HepG2 (cell line): ENCODE measurements around the gene ABCG1. TPM values are rescaled to one million over a fixed set of nuclear protein-coding genes. Genes with fewer than 3 reads are reported as not detected.

Source experiments
- ATAC-seq: fragments of 200-7000 bp; cut with Tn5 transposase; 3 replicates; pipeline ENCODE4 v1.9.1; 2020; ENCODE audit warnings: mild to moderate bottlenecking, moderate library complexity
- BruUV-seq: library from RNA; stranded (reverse); fragments of 400-500 nt; replicated peaks from 2 replicates; lab custom pipeline; 2021; lab: Mats Ljungman, UMichigan
- CTCF ChIA-PET: fragments of 300-600 bp; formaldehyde crosslinking; extraction: SDS; loops from one replicate; lab custom pipeline; 2021; ENCODE audit warnings: low total read pairs, inconsistent platforms, low intra/inter-chr PET ratio; lab: Yijun Ruan, JAX
- POLR2A ChIA-PET: fragments of 350-600 bp; sonication (Branson Sonifier 250); formaldehyde crosslinking; loops from one replicate; lab custom pipeline; 2020; ENCODE audit warnings: antibody characterized with exemption, inconsistent platforms; lab: Yijun Ruan, JAX
- DNase-seq: peaks from one replicate; pipeline ENCODE4 v3.0.0-alpha.2; 2015; ENCODE audit warnings: low spot score
- FAIRE-seq: peaks from 3 replicates; lab custom pipeline; 2011; peaks lifted over from hg19 to GRCh38; lab: Jason Lieb, UNC
- H2AFZ ChIP-seq: one replicate; pipeline ENCODE4 v1.6.1; 2011; ENCODE audit warnings: low read length, inconsistent platforms
- H3K27ac ChIP-seq: fragments of 300-600 bp; 3 replicates; pipeline ENCODE4 v1.8.0; 2011; ENCODE audit warnings: mixed run types, mild to moderate bottlenecking, mixed read lengths, low read length, inconsistent platforms; ENCODE audit not compliant: insufficient read depth; ENCODE audit errors: extremely low read length
- H3K27me3 ChIP-seq, 2 experiments: fragments of 200-600 bp in 1 of 2; 2 replicates in 1 of 2; 3 replicates in 1 of 2; pipeline versions ENCODE4 v1.6.0 to v1.8.0; 2011; ENCODE audit warnings: low read length in 2 of 2, mild to moderate bottlenecking in 2 of 2, moderate library complexity in 2 of 2, inconsistent platforms in 1 of 2; ENCODE audit not compliant: insufficient read depth in 2 of 2, control insufficient read depth in 1 of 2
- H3K36me3 ChIP-seq, 2 experiments: fragments of 200-600 bp in 1 of 2; replicated peaks in 1 of 2; 2 replicates in 1 of 2; 3 replicates in 1 of 2; pipeline versions ENCODE4 v1.5.1 to v1.8.0; 2011; ENCODE audit warnings: low read length in 2 of 2, inconsistent platforms in 1 of 2; ENCODE audit not compliant: insufficient read depth in 2 of 2, control insufficient read depth in 1 of 2
- H3K4me1 ChIP-seq: 2 replicates; pipeline ENCODE4 v1.5.1; 2012; ENCODE audit warnings: low read length, inconsistent platforms; ENCODE audit not compliant: insufficient read depth
- H3K4me2 ChIP-seq: 2 replicates; pipeline ENCODE4 v1.6.0; 2011; ENCODE audit warnings: low read depth, low read length, inconsistent platforms
- H3K4me3 ChIP-seq, 3 experiments: fragments of 200-600 bp in 1 of 3; sonication (generic), shearing (Covaris generic) in 1 of 3; replicated peaks in 1 of 3; 2 replicates each; pipeline ENCODE4 v1.5.1; 2011 to 2016; ENCODE audit warnings: low read length in 3 of 3, inconsistent platforms in 2 of 3, low read depth in 2 of 3, mild to moderate bottlenecking in 2 of 3, control low read depth in 1 of 3, mixed read lengths in 1 of 3; ENCODE audit not compliant: insufficient read depth in 1 of 3
- H3K79me2 ChIP-seq: one replicate; pipeline ENCODE4 v1.6.1; 2011; ENCODE audit warnings: low read length, inconsistent platforms; ENCODE audit not compliant: insufficient read depth
- H3K9ac ChIP-seq: 2 replicates; pipeline ENCODE4 v1.6.0; 2011; ENCODE audit warnings: mild to moderate bottlenecking, low read depth, low read length, inconsistent platforms; ENCODE audit not compliant: insufficient read depth
- H3K9me3 ChIP-seq: 2 replicates; pipeline ENCODE4 v1.5.1; 2012; ENCODE audit warnings: mild to moderate bottlenecking, low read length
- H4K20me1 ChIP-seq: 2 replicates; pipeline ENCODE4 v1.6.0; 2011; ENCODE audit warnings: inconsistent platforms, mild to moderate bottlenecking, low read length, moderate library complexity; ENCODE audit not compliant: insufficient read depth
- DR1 ChIP-seq: sonication (generic); formaldehyde crosslinking; IDR thresholded peaks from 2 replicates; pipeline ENCODE4 v1.8.0; 2021; ENCODE audit warnings: mild to moderate bottlenecking, missing genetic modification reagents, inconsistent platforms
- KLF11 ChIP-seq: IDR thresholded peaks from 2 replicates; pipeline ENCODE4 v1.6.1; 2016; ENCODE audit warnings: missing compliant biosample characterization
- ONECUT2 ChIP-seq: sonication (generic); formaldehyde crosslinking; IDR thresholded peaks from 2 replicates; pipeline ENCODE4 v1.4.0; 2020; ENCODE audit warnings: missing genetic modification reagents
- ZBTB14 ChIP-seq: sonication (generic); formaldehyde crosslinking; IDR thresholded peaks from 2 replicates; pipeline ENCODE4 v1.4.0; 2020; ENCODE audit warnings: missing genetic modification reagents
- ZC3H13 ChIP-seq: sonication (generic); formaldehyde crosslinking; IDR thresholded peaks from 2 replicates; pipeline ENCODE4 v1.8.1; 2023; ENCODE audit warnings: mild to moderate bottlenecking, missing genetic modification reagents, moderate library complexity
- ZHX2 ChIP-seq, 2 experiments: sonication (generic) in 1 of 2; formaldehyde crosslinking in 1 of 2; IDR thresholded peaks; 2 replicates each; pipeline versions ENCODE4 v1.6.1 to v1.9.0; 2014 to 2022; ENCODE audit warnings: antibody characterized with exemption in 1 of 2, borderline replicate concordance in 1 of 2, inconsistent platforms in 1 of 2, low read depth in 1 of 2, missing genetic modification reagents in 1 of 2
- ZNF101 ChIP-seq: sonication (generic); formaldehyde crosslinking; IDR thresholded peaks from 2 replicates; pipeline ENCODE4 v1.4.0; 2020; ENCODE audit warnings: mild to moderate bottlenecking, low read depth, missing genetic modification reagents, borderline replicate concordance
- ZNF235 ChIP-seq: sonication (generic); formaldehyde crosslinking; IDR thresholded peaks from 2 replicates; pipeline ENCODE4 v1.8.1; 2023; ENCODE audit warnings: mild to moderate bottlenecking, missing genetic modification reagents, borderline replicate concordance
- WGBS: methylation state at CpG from one replicate; pipeline ENCODE4 v1.1.6; 2017; ENCODE audit warnings: low lambda C conversion rate; 5-methylcytosine and 5-hydroxymethylcytosine counted together
- in situ Hi-C: cut with HindIII; loops from 2 replicates; pipeline ENCODE4 v1.10.0; 2017; ENCODE audit warnings: low pct_unique_long_range_greater_than_20kb; ENCODE audit not compliant: extremely low pct_ligation_motif_present
- intact Hi-C: fragments of 100-400 bp; cut with micrococcal nuclease; formaldehyde crosslinking; loops from one replicate; pipeline ENCODE4 v1.10.0; 2022; ENCODE audit not compliant: unreplicated experiment
- polyA plus RNA-seq, 8 experiments: library from polyadenylated mRNA; depleted of rRNA in 3 of 8; stranded (reverse) in 7 of 8; unstranded in 1 of 8; fragments of >200 nt; fragmentation: Illumina TruSeq in 4 of 8; extraction: Trizol in 4 of 8; gene quantifications; 2 replicates each; pipeline versions ENCODE4 v1.2.1 to v1.2.3, GENCODE V29; 2011 to 2016; ENCODE audit warnings: low read depth in 4 of 8, missing spikeins in 1 of 8, mixed read lengths in 1 of 8; ENCODE audit not compliant: insufficient read depth in 1 of 8
- total RNA-seq, 5 experiments: library from RNA; depleted of rRNA; stranded (reverse); fragments of >200 nt; fragmentation: Illumina TruSeq; extraction: Trizol; gene quantifications; 2 replicates each; pipeline ENCODE4 v1.2.3, GENCODE V29; 2016; ENCODE audit warnings: low read depth in 1 of 5
- TF ChIP-seq, protein P1 (sequence below): sonication (generic); formaldehyde crosslinking; IDR thresholded peaks from 2 replicates; pipeline ENCODE4 v1.9.0; 2021; ENCODE audit warnings: missing genetic modification reagents, borderline replicate concordance

The ABCG1 gene
- total and polyA plus RNA-seq, 2 of the 13 experiments (the other 11 are each of a cell fraction or from before 2014, with no cell fraction given) = 0.04 TPM; not detected in 1

GRCh38 chr21:42290505-42290904 lies 71.6 kb downstream of the ABCG1 start:
- in situ Hi-C loops (no loop called here), intact Hi-C loops (no loop called here)
- H3K4me3 ChIP-seq = no peak overlapping the region
- TF ChIP-seq ZNF101 (CRISPR knock-in tag) = no peak
- TF ChIP-seq ZC3H13 (CRISPR knock-in tag) = no peak
- TF ChIP-seq ZBTB14 (CRISPR knock-in tag) = no peak
- TF ChIP-seq ONECUT2 (CRISPR knock-in tag) = no peak
- TF ChIP-seq ZNF235 (CRISPR knock-in tag) = no peak
- TF ChIP-seq, protein P1, sequence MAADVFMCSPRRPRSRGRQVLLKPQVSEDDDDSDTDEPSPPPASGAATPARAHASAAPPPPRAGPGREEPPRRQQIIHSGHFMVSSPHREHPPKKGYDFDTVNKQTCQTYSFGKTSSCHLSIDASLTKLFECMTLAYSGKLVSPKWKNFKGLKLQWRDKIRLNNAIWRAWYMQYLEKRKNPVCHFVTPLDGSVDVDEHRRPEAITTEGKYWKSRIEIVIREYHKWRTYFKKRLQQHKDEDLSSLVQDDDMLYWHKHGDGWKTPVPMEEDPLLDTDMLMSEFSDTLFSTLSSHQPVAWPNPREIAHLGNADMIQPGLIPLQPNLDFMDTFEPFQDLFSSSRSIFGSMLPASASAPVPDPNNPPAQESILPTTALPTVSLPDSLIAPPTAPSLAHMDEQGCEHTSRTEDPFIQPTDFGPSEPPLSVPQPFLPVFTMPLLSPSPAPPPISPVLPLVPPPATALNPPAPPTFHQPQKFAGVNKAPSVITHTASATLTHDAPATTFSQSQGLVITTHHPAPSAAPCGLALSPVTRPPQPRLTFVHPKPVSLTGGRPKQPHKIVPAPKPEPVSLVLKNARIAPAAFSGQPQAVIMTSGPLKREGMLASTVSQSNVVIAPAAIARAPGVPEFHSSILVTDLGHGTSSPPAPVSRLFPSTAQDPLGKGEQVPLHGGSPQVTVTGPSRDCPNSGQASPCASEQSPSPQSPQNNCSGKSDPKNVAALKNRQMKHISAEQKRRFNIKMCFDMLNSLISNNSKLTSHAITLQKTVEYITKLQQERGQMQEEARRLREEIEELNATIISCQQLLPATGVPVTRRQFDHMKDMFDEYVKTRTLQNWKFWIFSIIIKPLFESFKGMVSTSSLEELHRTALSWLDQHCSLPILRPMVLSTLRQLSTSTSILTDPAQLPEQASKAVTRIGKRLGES (CRISPR knock-in tag) = no peak
- TF ChIP-seq KLF11 (CRISPR knock-in tag) = no peak
- TF ChIP-seq ZHX2 (IDR thresholded peaks at IDR 0.05; ENCODE audit: low read depth) = no peak
- no peak for TF ChIP-seq ZHX2 (CRISPR knock-in tag; IDR thresholded peaks at IDR 0.05; ENCODE audit: borderline replicate concordance)
- TF ChIP-seq DR1 (CRISPR knock-in tag) = no peak
- H3K27ac ChIP-seq = no peak overlapping the region
- ChIA-PET POLR2A (no interaction called here), CTCF (no interaction called here)
- DNase-seq (no peak), FAIRE-seq (no peak), ATAC-seq (no peak)
- H4K20me1 ChIP-seq = no peaks in the 10 kb centered on the region; the same call in 1 of the 2 replicates
- WGBS = 10% methylated on average over 3 of the region's 3 CpGs
- no peaks in the 10 kb centered on the region for H3K9me3 ChIP-seq
- no peak overlapping the region for H3K9ac ChIP-seq
- peaks cover 0 to 34% of the 10 kb centered on the region in 2 experiments; a peak in 4 of 5 replicates for H3K27me3 ChIP-seq
- H3K4me1 ChIP-seq = no peaks in the 10 kb centered on the region
- no peaks in the 10 kb centered on the region for H3K36me3 ChIP-seq
- no peak overlapping the region for H2AFZ ChIP-seq
- no TSS peak for BruUV-seq
- no peaks in the 10 kb centered on the region for H3K79me2 ChIP-seq
- no peak overlapping the region for H3K4me2 ChIP-seq
